ENCODE measurements around the gene MOGAT2. TPM values are rescaled to one million over a fixed set of nuclear protein-coding genes. Genes with fewer than 3 reads are reported as not detected.

The MOGAT2 gene
- total RNA-seq, 1 experiment from 2014 or later, result 0.12 TPM

- no peak overlapping the region for H2AFZ ChIP-seq (ENCODE audit: low read depth, low read length, poor library complexity, severe bottlenecking)
- H3K79me2 ChIP-seq (ENCODE audit: insufficient read depth, low read length), result no peaks in the 10 kb centered on the region
- intact Hi-C loops (cut with micrococcal nuclease), result no loop called here
- ChIA-PET RAD21 (ENCODE audit: low non-redundant PET in 1 of 2, low total read pairs in 2 of 2, uncharacterized antibody in 2 of 2, unreplicated experiment in 2 of 2) (no interaction called here), CTCF (interaction anchor here (0.8 kb wide), 1 partner anchor 14 kb away, joined by 3 read pairs; no protein-coding TSS in a partner anchor), POLR2A (no interaction called here)
- H3K36me3 ChIP-seq (ENCODE audit: control insufficient read depth in 1 of 2, insufficient read depth in 2 of 2, low read length in 2 of 2), result no peaks in the 10 kb centered on the region
- H3K4me2 ChIP-seq (ENCODE audit: low read length), result no peak overlapping the region
- H3K27ac ChIP-seq (ENCODE audit: low read depth, low read length), result no peak overlapping the region
- no peaks in the 10 kb centered on the region for H3K27me3 ChIP-seq (ENCODE audit: insufficient read depth, low read length)
- H3K4me3 ChIP-seq (replicated peaks in 1 of 2; ENCODE audit: low read depth in 1 of 2, low read length in 2 of 2), result no peak overlapping the region
- BruUV-seq (replicated peaks), result no TSS peak
- TF ChIP-seq EZH2phosphoT487 (IDR thresholded peaks at IDR 0.05; ENCODE audit: borderline replicate concordance) (no peak), ATF3 (IDR thresholded peaks at IDR 0.05) (no peak), SRF (IDR thresholded peaks at IDR 0.05; ENCODE audit: low read depth) (no peak), SIN3A (IDR thresholded peaks at IDR 0.05; ENCODE audit: low read depth) (no peak), RAD21 (IDR thresholded peaks at IDR 0.05; ENCODE audit: low read depth) (no peak)
- peaks cover 0 to 4% of the 10 kb centered on the region in 2 experiments; a peak in 1 of 4 replicates for H3K4me1 ChIP-seq (ENCODE audit: control insufficient read depth in 1 of 2, insufficient read depth in 2 of 2, low read length in 2 of 2)
- H3K9ac ChIP-seq (ENCODE audit: low read length), result no peak overlapping the region
- no peaks in the 10 kb centered on the region for H3K9me3 ChIP-seq (ENCODE audit: control insufficient read depth in 1 of 2, insufficient read depth in 1 of 2, low read depth in 1 of 2, low read length in 2 of 2)
- no peaks in the 10 kb centered on the region for H4K20me1 ChIP-seq (ENCODE audit: insufficient read depth)
- no peaks in the 10 kb centered on the region for H3K9me2 ChIP-seq (ENCODE audit: insufficient read depth)
- ATAC-seq (no peak), DNase-seq (ENCODE audit: low read depth, low spot score) (no peak)
Measured at GRCh38 chr11:75720639-75721038, 3.0 kb downstream of the MOGAT2 start.

- Histone ChIP-seq H3K9me2 (ENCODE audit: insufficient read depth) (no peaks in the 10 kb centered on the region), H3K4me2 (ENCODE audit: low read length) (no peak overlapping the region), H3K27me3 (ENCODE audit: insufficient read depth, low read length) (no peaks in the 10 kb centered on the region), H3K4me1 (ENCODE audit: control insufficient read depth in 1 of 2, insufficient read depth in 2 of 2, low read length in 2 of 2) (peaks cover 0 to 4% of the 10 kb centered on the region in 2 experiments; a peak in 1 of 4 replicates), H3K9ac (ENCODE audit: low read length) (no peak overlapping the region), H2AFZ (ENCODE audit: low read depth, low read length, poor library complexity, severe bottlenecking) (no peak overlapping the region), H3K79me2 (ENCODE audit: insufficient read depth, low read length) (no peaks in the 10 kb centered on the region), H3K9me3 (ENCODE audit: control insufficient read depth in 1 of 2, insufficient read depth in 1 of 2, low read depth in 1 of 2, low read length in 2 of 2) (no peaks in the 10 kb centered on the region), H3K27ac (ENCODE audit: low read depth, low read length) (no peak overlapping the region), H4K20me1 (ENCODE audit: insufficient read depth) (no peaks in the 10 kb centered on the region), H3K36me3 (ENCODE audit: control insufficient read depth in 1 of 2, insufficient read depth in 2 of 2, low read length in 2 of 2) (no peaks in the 10 kb centered on the region), H3K4me3 (replicated peaks in 1 of 2; ENCODE audit: low read depth in 1 of 2, low read length in 2 of 2) (no peak overlapping the region)
- BruUV-seq (replicated peaks), result no TSS peak
- no peak for TF ChIP-seq JUND (IDR thresholded peaks at IDR 0.05)
- no peak for TF ChIP-seq YY1 (IDR thresholded peaks at IDR 0.05; ENCODE audit: extremely low read depth, insufficient replicate concordance, low read depth, low read length)
- TF ChIP-seq CEBPB (IDR thresholded peaks at IDR 0.05; ENCODE audit: low read depth), result no peak
- TF ChIP-seq SRF (IDR thresholded peaks at IDR 0.05; ENCODE audit: low read depth), result no peak
- TF ChIP-seq ZNF274 (IDR thresholded peaks at IDR 0.05; ENCODE audit: low read depth, low read length), result no peak
- no peak for TF ChIP-seq EZH2phosphoT487 (IDR thresholded peaks at IDR 0.05; ENCODE audit: borderline replicate concordance)
- TF ChIP-seq POLR2AphosphoS5 (IDR thresholded peaks at IDR 0.05; ENCODE audit: low read depth, low read length), result no peak
- no peak for TF ChIP-seq SIN3A (IDR thresholded peaks at IDR 0.05; ENCODE audit: low read depth)
- TF ChIP-seq EZH2 (IDR thresholded peaks at IDR 0.05), result no peak
- no peak for TF ChIP-seq EGR1 (IDR thresholded peaks at IDR 0.05; ENCODE audit: low read depth)
- TF ChIP-seq ZBTB33 (IDR thresholded peaks at IDR 0.05; ENCODE audit: extremely low read depth, insufficient replicate concordance, low read length), result no peak
- TF ChIP-seq FOSL1 (IDR thresholded peaks at IDR 0.05; ENCODE audit: low read depth), result no peak
- TF ChIP-seq CBX3 (IDR thresholded peaks at IDR 0.05; ENCODE audit: low read depth), result no peak
- ChIA-PET RAD21 (ENCODE audit: low non-redundant PET in 1 of 2, low total read pairs in 2 of 2, uncharacterized antibody in 2 of 2, unreplicated experiment in 2 of 2) (interaction anchor here in 1 of 2 experiments (0.8 to 1.3 kb wide), 2 partner anchors 146 to 597 kb away, joined by 6 read pairs; no protein-coding TSS in a partner anchor), CTCF (interaction anchor here (1.3 to 2.8 kb wide), 5 partner anchors 7 to 430 kb away, joined by 5 to 17 read pairs (median 6); no protein-coding TSS in a partner anchor), POLR2A (no interaction called here)
- intact Hi-C loops (cut with micrococcal nuclease), result no loop called here
- no peak for DNase-seq (ENCODE audit: low read depth, low spot score)
- ATAC-seq, result no peak
Measured at GRCh38 chr11:75721852-75722668, 4.4 kb downstream of the MOGAT2 start.
